ENCODE measurements around the gene CCDC88B.

GRCh38 chr11:64349025-64349387 lies 9.0 kb downstream of the CCDC88B start:
- TF ChIP-seq CTCF (IDR thresholded peaks at IDR 0.05), result no peak
- no peak for TF ChIP-seq POLR2AphosphoS5 (IDR thresholded peaks at IDR 0.05; ENCODE audit: low read depth, low read length)
- TF ChIP-seq TCF7L2 (IDR thresholded peaks at IDR 0.05; ENCODE audit: low read depth, low read length), result no peak

Data from Panc1 (cell line).